IMR-90 (cell line): ENCODE results near the gene INHA.
A peak's percentile ranks its signal among the peaks of the same experiment; 100 is the strongest.

Experiments used
- CEBPB ChIP-seq: IDR thresholded peaks from 2 replicates; pipeline ENCODE4 v1.6.1; 2012; ENCODE audit warnings: low read depth, low read length, improper control_type of control experiment
- NFE2L2 ChIP-seq: fragments of 150-350 bp; IDR thresholded peaks from 2 replicates; pipeline ENCODE4 v1.6.1; 2016; ENCODE audit warnings: low read depth, mild to moderate bottlenecking, low read length
- POLR2A ChIP-seq: IDR thresholded peaks from 2 replicates; pipeline ENCODE4 v1.6.1; 2012; ENCODE audit warnings: mild to moderate bottlenecking, low read depth, low read length
- TF ChIP-seq, protein P1 (sequence below): conservative IDR thresholded peaks from 2 replicates; pipeline ENCODE4 v1.5.1; 2012; ENCODE audit warnings: mild to moderate bottlenecking, low read depth, low read length, improper control_type of control experiment
- TF ChIP-seq, protein P2 (sequence below): fragments of 150-350 bp; IDR thresholded peaks from 2 replicates; pipeline ENCODE4 v1.6.1; 2017; ENCODE audit warnings: mild to moderate bottlenecking, antibody characterized with exemption, low read length, low read depth

DNA sequence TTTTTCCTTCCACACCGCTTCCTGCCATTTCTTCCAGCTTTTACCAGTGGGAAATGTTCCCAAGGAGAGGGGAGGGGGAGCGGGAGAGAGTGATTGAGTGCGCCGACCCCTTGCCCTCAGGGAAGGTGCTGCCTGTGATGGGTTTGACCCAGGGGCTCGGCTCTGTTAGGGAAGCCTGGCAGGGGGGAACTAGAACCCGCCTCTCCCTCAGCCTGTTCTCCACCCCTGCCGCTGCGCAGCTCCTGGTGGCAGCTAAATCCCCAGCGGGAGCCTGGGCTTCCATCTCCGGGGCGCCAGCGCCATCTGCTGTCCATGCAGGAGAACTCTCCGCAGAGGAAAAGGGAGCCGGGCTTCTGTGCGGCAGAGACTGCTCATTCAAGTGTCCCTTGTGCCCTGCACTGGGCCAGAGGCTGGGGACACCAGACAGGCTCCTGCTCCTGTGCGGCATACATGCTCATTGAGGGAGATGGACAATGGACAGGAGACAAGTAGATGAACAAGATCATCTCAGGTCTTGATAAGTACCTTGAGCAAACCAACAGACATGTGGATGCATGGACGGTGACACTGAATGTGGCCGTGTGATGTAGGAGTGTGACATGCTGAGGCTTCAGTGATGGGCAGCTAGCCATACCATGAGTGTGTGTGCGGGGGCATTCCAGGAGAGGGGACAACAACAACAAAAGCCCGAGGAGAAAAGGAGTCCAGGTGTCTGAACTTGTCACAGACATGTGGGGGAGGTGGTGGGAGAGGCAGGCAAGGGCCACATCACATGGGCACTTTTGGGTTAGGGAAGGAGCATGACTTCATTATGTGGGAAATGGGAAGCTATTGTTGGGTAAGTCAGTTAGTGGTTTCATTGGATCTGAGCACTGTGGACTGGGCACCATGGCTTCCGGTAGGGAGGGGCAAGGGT, 41.8 kb upstream of the INHA start:
- TF ChIP-seq, protein P1, sequence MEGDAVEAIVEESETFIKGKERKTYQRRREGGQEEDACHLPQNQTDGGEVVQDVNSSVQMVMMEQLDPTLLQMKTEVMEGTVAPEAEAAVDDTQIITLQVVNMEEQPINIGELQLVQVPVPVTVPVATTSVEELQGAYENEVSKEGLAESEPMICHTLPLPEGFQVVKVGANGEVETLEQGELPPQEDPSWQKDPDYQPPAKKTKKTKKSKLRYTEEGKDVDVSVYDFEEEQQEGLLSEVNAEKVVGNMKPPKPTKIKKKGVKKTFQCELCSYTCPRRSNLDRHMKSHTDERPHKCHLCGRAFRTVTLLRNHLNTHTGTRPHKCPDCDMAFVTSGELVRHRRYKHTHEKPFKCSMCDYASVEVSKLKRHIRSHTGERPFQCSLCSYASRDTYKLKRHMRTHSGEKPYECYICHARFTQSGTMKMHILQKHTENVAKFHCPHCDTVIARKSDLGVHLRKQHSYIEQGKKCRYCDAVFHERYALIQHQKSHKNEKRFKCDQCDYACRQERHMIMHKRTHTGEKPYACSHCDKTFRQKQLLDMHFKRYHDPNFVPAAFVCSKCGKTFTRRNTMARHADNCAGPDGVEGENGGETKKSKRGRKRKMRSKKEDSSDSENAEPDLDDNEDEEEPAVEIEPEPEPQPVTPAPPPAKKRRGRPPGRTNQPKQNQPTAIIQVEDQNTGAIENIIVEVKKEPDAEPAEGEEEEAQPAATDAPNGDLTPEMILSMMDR, result peak; percentile 99
- TF ChIP-seq POLR2A (peak; percentile 62), NFE2L2 (no peak), CEBPB (no peak)
- TF ChIP-seq, protein P2, sequence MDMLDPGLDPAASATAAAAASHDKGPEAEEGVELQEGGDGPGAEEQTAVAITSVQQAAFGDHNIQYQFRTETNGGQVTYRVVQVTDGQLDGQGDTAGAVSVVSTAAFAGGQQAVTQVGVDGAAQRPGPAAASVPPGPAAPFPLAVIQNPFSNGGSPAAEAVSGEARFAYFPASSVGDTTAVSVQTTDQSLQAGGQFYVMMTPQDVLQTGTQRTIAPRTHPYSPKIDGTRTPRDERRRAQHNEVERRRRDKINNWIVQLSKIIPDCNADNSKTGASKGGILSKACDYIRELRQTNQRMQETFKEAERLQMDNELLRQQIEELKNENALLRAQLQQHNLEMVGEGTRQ, result no peak
